ENCODE results near the gene CDH3. TPM values are rescaled to one million over a fixed set of nuclear protein-coding genes. Genes with fewer than 3 reads are reported as not detected.

CDH3 gene
- total and polyA plus RNA-seq, 2 of the 13 experiments (the other 11 are each of a cell fraction or from before 2014, with no cell fraction given): 0.11 TPM; not detected in 1

DNA sequence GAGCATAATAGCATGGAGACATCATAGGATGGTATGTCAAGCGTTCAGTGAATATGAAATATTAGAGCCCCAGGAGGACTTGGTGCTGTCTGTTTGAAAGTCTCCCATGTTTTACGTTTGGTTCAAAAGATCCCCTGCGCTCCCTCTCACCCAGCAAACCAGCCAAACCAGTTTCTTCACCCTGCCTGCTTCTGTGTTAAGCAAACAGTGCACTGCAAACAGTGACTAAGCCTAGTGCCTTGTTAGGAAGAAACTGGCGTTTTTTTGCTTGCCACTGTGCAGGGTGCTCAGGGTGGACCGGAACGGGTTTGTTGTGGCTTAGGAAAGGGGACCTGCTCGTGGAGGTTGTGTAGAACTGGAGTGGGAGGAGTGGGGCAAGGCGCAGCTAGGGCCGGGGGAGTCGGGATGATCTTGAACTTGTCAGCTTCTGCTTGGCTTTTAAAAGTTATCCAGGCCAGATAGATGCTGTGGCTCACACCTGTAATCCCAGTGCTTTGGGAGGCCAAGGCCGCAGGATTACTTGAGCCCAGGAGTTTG, 99.7 kb downstream of the CDH3 start (continued):
- peak; percentile 81 for TF ChIP-seq RERE (CRISPR knock-in tag; IDR thresholded peaks at IDR 0.05; ENCODE audit: low read depth)
- no peak for TF ChIP-seq HNRNPUL1 (IDR thresholded peaks at IDR 0.05; ENCODE audit: low read depth, low read length)
- TF ChIP-seq ZBTB1 (CRISPR knock-in tag; IDR thresholded peaks at IDR 0.05; ENCODE audit: borderline replicate concordance): no peak
- TF ChIP-seq, protein P1, sequence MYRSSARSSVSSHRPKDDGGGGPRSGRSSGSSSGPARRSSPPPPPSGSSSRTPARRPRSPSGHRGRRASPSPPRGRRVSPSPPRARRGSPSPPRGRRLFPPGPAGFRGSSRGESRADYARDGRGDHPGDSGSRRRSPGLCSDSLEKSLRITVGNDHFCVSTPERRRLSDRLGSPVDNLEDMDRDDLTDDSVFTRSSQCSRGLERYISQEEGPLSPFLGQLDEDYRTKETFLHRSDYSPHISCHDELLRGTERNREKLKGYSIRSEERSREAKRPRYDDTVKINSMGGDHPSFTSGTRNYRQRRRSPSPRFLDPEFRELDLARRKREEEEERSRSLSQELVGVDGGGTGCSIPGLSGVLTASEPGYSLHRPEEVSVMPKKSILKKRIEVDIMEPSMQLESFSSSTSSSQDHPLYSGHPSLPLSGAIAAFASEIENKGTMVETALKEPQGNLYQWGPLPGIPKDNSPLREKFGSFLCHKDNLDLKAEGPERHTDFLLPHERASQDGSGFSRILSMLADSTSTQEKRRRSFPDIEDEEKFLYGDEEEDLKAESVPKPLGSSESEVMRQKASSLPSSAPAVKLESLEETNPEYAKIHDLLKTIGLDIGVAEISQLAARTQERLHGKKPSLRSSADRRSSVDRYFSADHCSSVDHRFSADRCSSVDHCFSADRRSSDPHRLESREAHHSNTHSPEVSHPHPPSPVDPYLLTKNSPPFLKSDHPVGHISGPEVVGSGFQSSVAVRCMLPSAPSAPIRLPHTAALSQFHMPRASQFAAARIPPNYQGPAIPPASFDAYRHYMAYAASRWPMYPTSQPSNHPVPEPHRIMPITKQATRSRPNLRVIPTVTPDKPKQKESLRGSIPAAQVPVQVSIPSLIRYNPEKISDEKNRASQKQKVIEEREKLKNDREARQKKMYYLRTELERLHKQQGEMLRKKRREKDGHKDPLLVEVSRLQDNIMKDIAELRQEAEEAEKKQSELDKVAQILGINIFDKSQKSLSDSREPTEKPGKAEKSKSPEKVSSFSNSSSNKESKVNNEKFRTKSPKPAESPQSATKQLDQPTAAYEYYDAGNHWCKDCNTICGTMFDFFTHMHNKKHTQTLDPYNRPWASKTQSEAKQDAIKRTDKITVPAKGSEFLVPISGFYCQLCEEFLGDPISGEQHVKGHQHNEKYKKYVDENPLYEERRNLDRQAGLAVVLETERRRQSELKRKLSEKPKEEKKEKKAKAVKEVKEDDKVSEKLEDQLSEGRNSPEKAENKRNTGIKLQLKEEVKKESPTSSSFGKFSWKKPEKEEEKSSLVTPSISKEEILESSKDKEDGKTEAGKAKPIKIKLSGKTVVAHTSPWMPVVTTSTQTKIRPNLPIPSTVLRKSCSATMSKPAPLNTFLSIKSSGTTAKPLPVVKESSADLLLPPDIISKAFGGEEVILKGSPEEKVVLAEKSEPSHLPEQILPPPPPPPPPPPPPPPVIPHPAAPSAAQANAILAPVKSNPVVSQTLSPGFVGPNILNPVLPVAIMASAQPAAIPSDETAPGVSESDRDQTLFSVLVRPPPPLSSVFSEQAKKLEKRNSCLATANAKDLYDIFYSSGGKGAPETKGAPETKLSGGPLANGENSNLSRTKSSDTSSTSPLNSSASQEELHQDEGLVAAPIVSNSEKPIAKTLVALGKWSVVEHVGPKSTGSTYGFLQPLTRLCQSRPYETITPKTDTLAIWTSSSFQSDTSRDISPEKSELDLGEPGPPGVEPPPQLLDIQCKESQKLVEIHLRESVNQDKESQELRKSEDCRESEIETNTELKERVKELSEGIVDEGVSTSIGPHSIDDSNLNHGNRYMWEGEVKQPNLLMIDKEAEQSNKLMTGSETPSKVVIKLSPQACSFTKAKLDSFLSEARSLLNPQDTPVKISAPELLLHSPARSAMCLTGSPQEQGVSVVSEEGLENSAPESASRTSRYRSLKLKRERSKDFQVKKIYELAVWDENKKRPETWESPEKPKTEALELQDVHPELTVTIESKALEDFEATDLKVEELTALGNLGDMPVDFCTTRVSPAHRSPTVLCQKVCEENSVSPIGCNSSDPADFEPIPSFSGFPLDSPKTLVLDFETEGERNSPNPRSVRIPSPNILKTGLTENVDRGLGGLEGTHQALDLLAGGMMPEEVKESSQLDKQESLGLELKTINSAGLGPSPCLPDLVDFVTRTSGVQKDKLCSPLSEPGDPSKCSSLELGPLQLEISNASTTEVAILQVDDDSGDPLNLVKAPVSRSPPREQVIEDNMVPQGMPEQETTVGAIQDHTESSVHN (CRISPR knock-in tag; IDR thresholded peaks at IDR 0.05): peak; percentile 63; the same call in 1 of the 2 replicates
- TF ChIP-seq ZNF672 (CRISPR knock-in tag; IDR thresholded peaks at IDR 0.05): no peak
- peak; percentile 80; the same call in 1 of the 2 replicates for TF ChIP-seq ZBTB38 (CRISPR knock-in tag; IDR thresholded peaks at IDR 0.05)
- TF ChIP-seq ZNF776 (CRISPR knock-in tag; IDR thresholded peaks at IDR 0.05): no peak
- TF ChIP-seq GMEB2 (CRISPR knock-in tag; IDR thresholded peaks at IDR 0.05; ENCODE audit: low read depth): no peak
- no peak; the same call in 1 of the 2 replicates for TF ChIP-seq AHR (CRISPR knock-in tag; IDR thresholded peaks at IDR 0.05)
- TF ChIP-seq HNRNPH1 (optimal IDR thresholded peaks at IDR 0.05; ENCODE audit: low read depth, low read length): no peak
- TF ChIP-seq TARDBP (CRISPR knock-in tag; IDR thresholded peaks at IDR 0.05): peak; percentile 93; the same call in 1 of the 2 replicates
- peak; percentile 92 for TF ChIP-seq XRCC5 (optimal IDR thresholded peaks at IDR 0.05; ENCODE audit: low read length)
- TF ChIP-seq MTA3 (CRISPR knock-in tag; IDR thresholded peaks at IDR 0.05): no peak
- TF ChIP-seq, protein P2, sequence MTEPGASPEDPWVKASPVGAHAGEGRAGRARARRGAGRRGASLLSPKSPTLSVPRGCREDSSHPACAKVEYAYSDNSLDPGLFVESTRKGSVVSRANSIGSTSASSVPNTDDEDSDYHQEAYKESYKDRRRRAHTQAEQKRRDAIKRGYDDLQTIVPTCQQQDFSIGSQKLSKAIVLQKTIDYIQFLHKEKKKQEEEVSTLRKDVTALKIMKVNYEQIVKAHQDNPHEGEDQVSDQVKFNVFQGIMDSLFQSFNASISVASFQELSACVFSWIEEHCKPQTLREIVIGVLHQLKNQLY (CRISPR knock-in tag; IDR thresholded peaks at IDR 0.05): peak; percentile 84
